Measurements from ENCODE around the gene BLACAT1. TPM values are rescaled to one million over a fixed set of nuclear protein-coding genes. Genes with fewer than 3 reads are reported as not detected.
"Not testable (repeated sequence)": the region's sequence is repeated elsewhere in the genome, so short reads cannot be mapped to it uniquely, and the experiment has no call there.

Gene BLACAT1
- total RNA-seq, 1 donor from 2014 or later = not detected

DNA sequence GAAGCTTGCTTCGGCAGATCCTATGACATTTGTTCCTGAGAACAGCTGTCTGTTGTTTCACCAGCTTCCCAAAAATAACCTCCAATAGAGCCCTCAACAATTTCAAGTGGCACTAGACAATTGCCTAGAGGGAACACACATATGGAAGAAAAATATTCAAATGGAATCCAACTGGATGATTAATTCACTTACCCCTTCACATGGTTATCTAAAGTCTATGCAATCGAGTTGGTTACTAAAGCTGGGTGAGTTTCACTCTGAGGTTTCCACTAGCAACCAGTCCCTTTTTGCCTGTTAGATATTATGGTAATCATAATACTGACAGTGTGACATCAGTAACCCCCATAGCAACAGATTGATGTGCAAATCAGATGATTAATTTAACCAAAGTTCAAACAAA is 34.0 kb downstream of the BLACAT1 start, which contains the start of gene LEMD1:
Gene LEMD1 (minus strand): TSS at position 259 of the 400 bp plus-strand sequence. CDS start 1,520 bp downstream, outside the sequence.
- no peak for DNase-seq (ENCODE audit: low read depth in 2 of 2)

DNA sequence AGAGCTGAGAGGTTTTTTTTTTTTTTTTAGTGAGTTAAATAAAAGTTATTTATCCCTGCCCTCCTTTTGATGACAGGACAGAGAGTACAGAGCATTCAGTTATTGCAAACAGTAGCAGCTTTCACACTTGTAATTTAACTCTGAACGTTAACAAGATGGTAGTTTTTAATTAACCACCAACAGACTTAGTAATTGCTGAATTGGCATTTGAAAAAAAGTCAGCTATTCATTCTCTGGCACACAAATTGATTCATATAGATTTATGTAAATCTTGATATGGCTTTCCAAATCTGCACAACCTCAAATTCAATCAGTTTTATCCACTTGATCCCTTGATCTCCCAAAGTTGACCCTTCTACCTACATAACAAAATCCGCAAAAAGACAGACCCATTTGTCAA is 34.9 kb downstream of the BLACAT1 start:
- DNase-seq (ENCODE audit: low read depth in 2 of 2) = no peak

DNA sequence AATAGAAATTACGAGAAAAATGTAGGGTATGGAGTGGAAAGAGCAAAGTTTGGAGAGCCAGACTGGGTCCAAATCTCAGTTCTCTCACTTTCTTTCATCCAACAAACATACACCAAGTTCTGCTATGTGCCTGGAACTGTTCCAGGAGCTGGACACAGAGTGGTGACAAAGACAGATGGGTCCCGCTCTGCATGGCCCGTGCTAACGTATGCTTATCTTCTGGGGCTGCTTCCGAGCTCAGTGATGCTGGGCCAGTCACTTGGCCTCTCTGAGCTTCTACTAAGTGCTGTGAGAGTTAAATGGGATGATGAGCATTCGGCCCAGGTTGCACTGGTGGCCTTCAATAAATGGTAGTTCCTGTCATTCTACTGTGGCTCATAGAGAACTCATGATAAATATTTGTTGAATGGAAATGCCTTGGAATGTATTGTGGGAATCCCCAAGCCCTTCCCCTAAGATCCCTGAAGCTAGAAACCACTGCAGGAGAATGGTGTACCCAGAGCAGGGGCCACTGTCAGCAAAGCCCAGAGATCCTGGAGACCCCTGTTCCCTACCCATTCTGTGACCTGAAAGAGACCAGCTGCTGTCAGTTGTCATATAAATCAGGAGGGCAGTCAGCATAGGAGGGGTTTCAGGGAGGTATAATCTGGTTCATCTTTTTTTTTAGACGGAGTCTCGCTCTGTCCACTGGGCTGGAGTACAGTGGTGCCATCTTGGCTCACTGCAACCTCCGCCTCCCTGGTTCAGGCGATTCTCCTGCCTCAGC is 37.8 kb downstream of the BLACAT1 start:
- no peak for DNase-seq (ENCODE audit: low read depth in 2 of 2)

DNA sequence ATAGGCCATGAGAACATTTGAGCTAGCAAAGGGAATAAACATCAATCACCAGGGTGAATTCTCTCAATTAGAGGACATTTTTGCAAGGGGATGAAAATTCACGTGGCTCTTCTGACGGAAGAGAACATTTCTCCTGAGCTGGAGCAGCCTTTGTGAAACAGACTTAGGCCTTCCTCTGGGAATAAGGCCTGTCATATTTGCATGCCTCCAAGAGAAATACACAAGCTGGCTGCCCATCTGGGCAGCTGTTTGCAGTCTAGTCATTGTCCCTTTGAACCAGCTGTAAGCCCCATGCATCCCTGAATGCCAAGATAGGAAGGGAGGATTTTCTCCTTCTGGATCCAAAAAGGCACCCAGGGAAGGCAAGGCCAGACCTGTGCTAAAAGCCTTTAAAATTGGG is 39.5 kb downstream of the BLACAT1 start:
- DNase-seq (ENCODE audit: low read depth in 2 of 2) = no peak

DNA sequence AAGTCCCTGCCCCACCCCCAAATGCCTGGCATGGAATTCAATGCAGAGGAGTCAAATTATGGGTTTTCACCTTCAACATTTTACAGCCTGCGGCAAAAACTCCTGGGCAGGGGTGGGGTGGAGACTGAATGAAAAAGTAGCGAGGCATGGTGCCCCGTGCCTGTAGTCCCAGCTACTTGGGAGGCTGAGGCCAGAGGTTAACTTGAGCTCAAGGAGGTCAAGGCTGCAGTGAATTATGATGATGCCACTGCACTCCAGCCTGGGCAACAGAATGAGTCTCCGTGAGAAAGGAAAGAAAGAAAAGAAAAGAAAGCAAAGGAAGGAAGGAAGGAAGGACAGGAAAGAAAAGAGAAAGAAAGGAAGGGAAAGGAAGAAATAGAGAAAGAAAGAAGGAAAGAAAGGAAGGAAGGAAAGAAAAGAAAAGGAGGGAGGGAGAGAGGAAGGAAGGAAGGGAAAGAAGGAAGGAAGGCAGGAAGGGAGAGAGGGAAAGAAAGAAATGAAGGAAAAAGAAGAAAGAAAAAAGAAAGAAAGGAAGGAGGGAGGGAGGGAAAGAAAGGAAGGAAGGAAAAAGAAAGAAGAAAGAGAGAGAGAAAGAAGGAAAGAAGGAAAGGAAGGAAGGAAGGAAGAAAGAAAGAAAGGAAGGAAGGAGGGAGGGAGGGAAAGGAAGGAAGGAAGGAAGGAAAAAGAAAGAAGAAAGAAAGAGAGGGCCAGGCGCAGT is 45.1 kb downstream of the BLACAT1 start:
- no peak for DNase-seq (ENCODE audit: low read depth in 2 of 2)

DNA sequence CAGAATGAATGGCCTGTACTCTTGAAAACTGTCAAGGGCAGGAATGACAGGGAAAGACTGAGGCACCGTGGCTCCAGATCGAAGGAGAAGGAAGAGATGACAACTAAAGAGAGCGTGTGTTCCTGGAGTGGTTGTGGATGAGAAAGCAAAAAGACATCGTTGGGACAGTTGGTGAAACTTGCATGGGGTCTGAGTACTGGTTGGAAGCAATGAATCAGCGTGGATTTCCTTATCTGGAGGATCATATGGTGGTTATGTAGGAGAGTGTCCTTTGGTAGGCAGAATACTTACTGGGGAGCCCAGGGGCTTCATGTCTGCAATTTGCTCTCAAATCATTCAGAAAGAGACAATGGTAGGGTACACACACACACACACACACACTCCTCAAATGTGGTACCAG is 47.9 kb downstream of the BLACAT1 start:
- DNase-seq (ENCODE audit: low read depth in 2 of 2) = no peak

DNA sequence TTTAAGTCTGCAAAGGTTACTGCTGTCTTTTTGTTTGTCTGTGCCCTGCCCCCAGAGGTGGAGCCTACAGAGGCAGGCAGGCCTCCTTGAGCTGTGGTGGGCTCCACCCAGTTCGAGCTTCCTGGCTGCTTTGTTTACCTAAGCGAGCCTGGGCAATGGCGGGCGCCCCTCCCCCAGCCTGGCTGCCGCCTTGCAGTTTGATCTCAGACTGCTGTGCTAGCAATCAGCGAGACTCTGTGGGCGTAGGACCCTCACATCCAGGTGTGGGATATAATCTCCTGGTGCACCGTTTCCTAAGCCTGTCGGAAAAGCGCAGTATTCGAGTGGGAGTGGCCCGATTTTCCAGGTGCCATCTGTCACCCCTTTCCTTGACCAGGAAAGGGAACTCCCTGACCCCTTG is 49.6 kb downstream of the BLACAT1 start:
- DNase-seq (ENCODE audit: low read depth in 2 of 2) = not testable (repeated sequence)

Other genes with a start within 250 kb of the BLACAT1 start
- 8.9 and 10.9 TPM in 2 replicates for gene DSTYK, start 244.3 kb downstream of the BLACAT1 start, total RNA-seq
- gene TMCC2, start 228.1 kb downstream of the BLACAT1 start, total RNA-seq = 0.40 and 0.44 TPM in 2 replicates
- gene NUAK2, start 134.3 kb downstream of the BLACAT1 start, total RNA-seq = 2.6 and 3.8 TPM in 2 replicates
- not detected in 2 replicates for gene KLHDC8A, start 99.1 kb downstream of the BLACAT1 start, total RNA-seq
- not detected in 2 replicates for gene LEMD1, start 34.0 kb downstream of the BLACAT1 start, total RNA-seq
- 0.20 and 0.44 TPM in 2 replicates for gene CDK18, start 48.6 kb upstream of the BLACAT1 start, total RNA-seq
- gene ELK4, start 176.0 kb upstream of the BLACAT1 start, total RNA-seq = 26.4 and 27.0 TPM in 2 replicates
- gene SLC45A3, start 224.5 kb upstream of the BLACAT1 start, total RNA-seq = 20.3 and 64.7 TPM in 2 replicates